ACC112 (cell line): ENCODE data around the gene MAPK8IP2.
A peak's percentile ranks its signal among the peaks of the same experiment; 100 is the strongest.
"Not testable (repeated sequence)": the region's sequence is repeated elsewhere in the genome, so short reads cannot be mapped to it uniquely, and the experiment has no call there.

Source experiments
- H2AFZ ChIP-seq: fragments of 200-600 bp; sonication (generic); one replicate; pipeline ENCODE4 v1.6.0; 2017; ENCODE audit warnings: antibody characterized with exemption, low read length; ENCODE audit not compliant: unreplicated experiment
- H3K27ac ChIP-seq: fragments of 200-600 bp; sonication (generic); 2 replicates; pipeline ENCODE4 v1.5.1; 2014; ENCODE audit warnings: low read depth, mild to moderate bottlenecking, antibody characterized with exemption, low read length, moderate library complexity
- H3K27me3 ChIP-seq: fragments of 200-600 bp; sonication (generic); 2 replicates; pipeline ENCODE4 v1.6.1; 2014; ENCODE audit warnings: mild to moderate bottlenecking, antibody characterized with exemption, low read length, moderate library complexity, mixed read lengths; ENCODE audit not compliant: insufficient read depth
- H3K36me3 ChIP-seq: fragments of 200-600 bp; sonication (generic); 2 replicates; pipeline ENCODE4 v1.6.1; 2016; ENCODE audit warnings: mild to moderate bottlenecking, antibody characterized with exemption, low read length, moderate library complexity, mixed read lengths; ENCODE audit not compliant: insufficient read depth
- H3K4me1 ChIP-seq: fragments of 200-600 bp; sonication (generic); one replicate; pipeline ENCODE4 v1.6.1; 2016; ENCODE audit warnings: low read length, mixed read lengths; ENCODE audit not compliant: insufficient read depth, unreplicated experiment, control insufficient read depth
- H3K4me3 ChIP-seq: fragments of 200-600 bp; sonication (generic); 2 replicates; pipeline ENCODE4 v1.5.1; 2014; ENCODE audit warnings: mild to moderate bottlenecking, low read depth, low read length
- H3K79me2 ChIP-seq: fragments of 200-600 bp; sonication (generic); one replicate; pipeline ENCODE4 v1.6.0; 2016; ENCODE audit warnings: low read length; ENCODE audit not compliant: control insufficient read depth, unreplicated experiment, insufficient read depth

The MAPK8IP2 gene

GRCh38 chr22:50627642-50628542 is 27.3 kb downstream of the MAPK8IP2 start, which contains the start of gene ARSA:
ARSA (minus strand) TSS chr22:50628152; CDS start chr22:50627779, 373 bp downstream.
- Histone ChIP-seq H3K4me1 (no peaks in the 10 kb centered on the region), H3K27me3 (no peaks in the 10 kb centered on the region), H3K36me3 (no peaks in the 10 kb centered on the region), H3K4me3 (peak within 1 kb of the TSS; percentile 93), H3K79me2 (no peaks in the 10 kb centered on the region), H3K27ac (no peak within 1 kb of the TSS), H2AFZ (peak within 1 kb of the TSS; percentile 68)

GRCh38 chr22:50628543-50629134 is 28.0 kb downstream of the MAPK8IP2 start:
- Histone ChIP-seq H3K27ac (no peak overlapping the region), H3K4me1 (no peaks in the 10 kb centered on the region), H3K36me3 (no peaks in the 10 kb centered on the region), H3K4me3 (peak overlapping the region; percentile 93), H2AFZ (peak overlapping the region; percentile 68), H3K27me3 (no peaks in the 10 kb centered on the region), H3K79me2 (no peaks in the 10 kb centered on the region)

GRCh38 chr22:50630376-50630775 is 29.8 kb downstream of the MAPK8IP2 start:
- Histone ChIP-seq H3K4me3 (no peak overlapping the region), H3K4me1 (no peaks in the 10 kb centered on the region), H2AFZ (no peak overlapping the region), H3K79me2 (no peaks in the 10 kb centered on the region), H3K27ac (no peak overlapping the region), H3K27me3 (no peaks in the 10 kb centered on the region), H3K36me3 (no peaks in the 10 kb centered on the region)

DNA sequence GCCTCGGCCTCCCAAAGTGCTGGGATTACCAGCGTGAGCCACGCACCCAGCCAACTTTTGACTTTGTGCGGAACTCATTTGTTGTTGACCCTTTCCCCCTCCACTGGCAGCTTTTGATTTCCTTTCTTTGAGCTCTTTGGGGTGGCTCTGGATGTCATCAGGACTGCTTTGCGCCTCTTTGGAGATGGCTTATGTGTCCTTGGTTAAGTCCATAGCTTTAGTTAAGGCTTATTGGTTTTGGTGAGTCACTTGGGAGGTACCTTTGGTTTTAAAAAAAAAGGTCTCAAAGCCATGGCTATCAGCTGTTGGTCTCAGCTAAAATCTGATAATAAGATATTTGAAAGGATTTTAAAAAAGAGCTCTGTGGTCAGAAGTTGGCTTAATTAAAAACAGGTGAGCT is 32.5 kb downstream of the MAPK8IP2 start:
- Histone ChIP-seq H3K27ac (no peak overlapping the region), H3K36me3 (no peaks in the 10 kb centered on the region), H3K4me1 (no peaks in the 10 kb centered on the region), H2AFZ (no peak overlapping the region), H3K4me3 (no peak overlapping the region), H3K79me2 (no peaks in the 10 kb centered on the region), H3K27me3 (no peaks in the 10 kb centered on the region)

DNA sequence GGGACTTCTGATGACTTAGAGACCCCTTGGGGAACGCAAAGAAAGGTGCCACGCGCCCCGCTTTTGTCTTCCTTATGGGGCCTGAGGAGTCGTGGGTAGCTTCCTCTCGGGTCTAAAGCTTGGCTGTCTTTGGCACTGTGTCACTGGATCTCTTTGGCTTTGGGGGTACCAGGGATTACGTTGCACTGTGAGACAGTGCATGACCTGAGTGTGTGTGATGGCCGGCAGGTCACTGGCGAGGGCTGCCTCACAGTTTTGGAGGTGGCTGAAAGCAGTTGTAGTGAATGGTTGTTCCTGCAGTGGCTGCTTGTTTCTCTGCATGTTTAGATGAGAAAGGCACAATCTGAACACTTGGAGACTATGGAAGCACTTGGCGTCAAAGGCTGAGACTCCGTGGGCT is 33.2 kb downstream of the MAPK8IP2 start:
- Histone ChIP-seq H3K4me3 (no peak overlapping the region), H3K79me2 (no peaks in the 10 kb centered on the region), H3K27me3 (no peaks in the 10 kb centered on the region), H2AFZ (no peak overlapping the region), H3K4me1 (no peaks in the 10 kb centered on the region), H3K36me3 (no peaks in the 10 kb centered on the region), H3K27ac (no peak overlapping the region)

- H3K36me3 ChIP-seq, result no peaks in the 10 kb centered on the region
- no peaks in the 10 kb centered on the region for H3K4me1 ChIP-seq
- H2AFZ ChIP-seq, result no peak overlapping the region
- no peaks in the 10 kb centered on the region for H3K27me3 ChIP-seq
- H3K4me3 ChIP-seq, result no peak overlapping the region
- no peaks in the 10 kb centered on the region for H3K79me2 ChIP-seq
- no peak overlapping the region for H3K27ac ChIP-seq
Measured at GRCh38 chr22:50635591-50635990, 35.0 kb downstream of the MAPK8IP2 start.

DNA sequence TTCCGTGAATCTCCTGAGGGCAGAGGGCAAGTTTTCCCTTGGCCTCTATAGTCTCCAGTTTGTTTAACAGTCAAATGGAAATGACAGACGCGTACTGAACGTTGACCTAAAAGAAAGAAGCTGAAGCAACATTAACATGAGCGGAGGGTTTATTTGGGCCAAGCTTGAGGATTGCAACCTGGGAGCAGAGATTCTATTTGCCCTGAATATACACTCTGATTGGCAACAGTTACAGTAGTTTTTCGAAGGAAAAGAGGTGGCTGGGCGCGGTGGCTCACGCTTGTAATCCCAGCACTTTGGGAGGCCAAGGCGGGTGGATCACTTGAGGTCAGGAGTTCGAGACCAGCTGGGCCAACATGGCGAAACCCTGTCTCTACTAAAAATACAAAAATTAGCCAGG is 39.7 kb downstream of the MAPK8IP2 start:
- H3K79me2 ChIP-seq, H3K36me3 ChIP-seq, H3K4me1 ChIP-seq, H2AFZ ChIP-seq, H3K27ac ChIP-seq, H3K4me3 ChIP-seq: not testable (repeated sequence)
- H3K27me3 ChIP-seq, result peaks cover 18% of the 10 kb centered on the region

DNA sequence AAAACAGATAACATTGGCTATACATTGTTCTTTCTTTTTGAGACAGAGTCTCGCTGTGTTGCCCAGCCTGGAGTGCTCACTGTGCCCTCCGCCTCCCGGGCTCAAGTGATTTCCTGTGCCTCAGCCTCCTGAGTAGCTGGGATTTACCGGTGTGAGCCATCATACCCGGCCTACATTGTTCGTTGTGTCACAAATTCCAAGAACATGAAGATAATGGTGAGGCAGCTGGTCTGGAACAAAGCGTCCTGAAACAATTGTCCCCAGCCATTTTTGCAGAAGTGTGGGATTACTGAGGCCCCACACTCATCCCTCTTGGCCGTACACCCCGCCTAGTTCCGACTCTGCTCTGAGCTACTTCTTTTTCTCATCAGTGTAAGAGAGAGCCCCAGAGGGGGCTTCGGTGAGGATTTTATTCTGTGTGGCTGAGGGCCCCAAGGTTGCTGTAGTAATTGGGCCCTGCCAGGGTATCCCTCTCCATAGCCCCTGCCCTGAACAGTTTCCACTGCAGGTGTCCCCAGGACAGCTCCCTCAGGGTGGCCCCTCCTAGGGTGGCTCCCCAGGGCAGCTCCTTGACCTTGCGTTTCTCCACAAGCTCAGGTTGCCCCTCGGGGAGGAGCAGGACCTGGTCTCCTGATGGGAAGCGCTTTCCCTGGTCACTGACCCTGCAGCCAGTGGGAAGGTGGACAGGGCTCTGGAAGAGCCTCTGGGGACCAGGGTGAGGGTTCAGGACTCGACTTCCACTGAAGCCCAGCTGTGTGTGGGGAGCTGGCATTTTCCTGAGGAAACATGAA is 40.5 kb downstream of the MAPK8IP2 start:
- Histone ChIP-seq H3K27me3 (peaks cover 25% of the 10 kb centered on the region), H3K79me2 (no peaks in the 10 kb centered on the region), H3K4me3 (no peak overlapping the region), H3K4me1 (no peaks in the 10 kb centered on the region), H3K36me3 (no peaks in the 10 kb centered on the region), H3K27ac (no peak overlapping the region), H2AFZ (no peak overlapping the region)

GRCh38 chr22:50641696-50642607 is 41.4 kb downstream of the MAPK8IP2 start:
- Histone ChIP-seq H3K27me3 (peaks cover 25% of the 10 kb centered on the region), H3K4me1 (no peaks in the 10 kb centered on the region), H3K79me2 (no peaks in the 10 kb centered on the region), H3K36me3 (no peaks in the 10 kb centered on the region), H3K4me3 (no peak overlapping the region), H2AFZ (no peak overlapping the region), H3K27ac (no peak overlapping the region)
